SK-N-SH treated with all-trans-retinoic acid at 6 μM for 48 hours (cell line): ENCODE measurements around the gene RNASEH2B.

ENCODE experiments used
- ATAC-seq: fragments of 200-7000 bp; cut with Tn5 transposase; 3 replicates; pipeline ENCODE4 v1.9.1; 2020; ENCODE audit warnings: mild to moderate bottlenecking, moderate library complexity
- ARNTL ChIP-seq: fragments of 450-650 bp; formaldehyde crosslinking; IDR thresholded peaks from 2 replicates; pipeline ENCODE4 v1.5.0; 2020; ENCODE audit warnings: low read depth, mild to moderate bottlenecking, moderate library complexity, borderline replicate concordance
- BACH2 ChIP-seq: fragments of 250-450 bp; sonication (Bioruptor Pico); IDR thresholded peaks from 2 replicates; pipeline ENCODE4 v1.9.0; 2021; ENCODE audit warnings: mild to moderate bottlenecking, borderline replicate concordance
- CREB5 ChIP-seq: fragments of 250-450 bp; sonication (Bioruptor Pico); IDR thresholded peaks from 2 replicates; pipeline ENCODE4 v1.5.1; 2020; ENCODE audit warnings: low read depth, mild to moderate bottlenecking, moderate library complexity
- CSDC2 ChIP-seq: fragments of 250-450 bp; sonication (Bioruptor Pico); IDR thresholded peaks from 2 replicates; pipeline ENCODE4 v1.5.0; 2020; ENCODE audit warnings: mild to moderate bottlenecking, moderate library complexity
- CSRNP3 ChIP-seq: fragments of 250-450 bp; sonication (Bioruptor Pico); IDR thresholded peaks from 2 replicates; pipeline ENCODE4 v1.5.1; 2021; ENCODE audit warnings: mild to moderate bottlenecking, moderate library complexity
- ESRRG ChIP-seq: fragments of 250-450 bp; sonication (Bioruptor Pico); IDR thresholded peaks from 2 replicates; pipeline ENCODE4 v1.6.1; 2021; ENCODE audit warnings: mild to moderate bottlenecking
- GLIS3 ChIP-seq: fragments of 250-450 bp; sonication (Bioruptor Pico); IDR thresholded peaks from 2 replicates; pipeline ENCODE4 v1.5.0; 2020; ENCODE audit warnings: mild to moderate bottlenecking, moderate library complexity
- ISL1 ChIP-seq: fragments of 250-450 bp; sonication (Bioruptor Pico); IDR thresholded peaks from 2 replicates; pipeline ENCODE4 v2.1.2; 2022; ENCODE audit warnings: mild to moderate bottlenecking, moderate library complexity
- PATZ1 ChIP-seq: fragments of 250-450 bp; sonication (Bioruptor Pico); IDR thresholded peaks from 2 replicates; pipeline ENCODE4 v1.8.0; 2020; ENCODE audit warnings: mild to moderate bottlenecking, moderate library complexity, borderline replicate concordance
- PPARA ChIP-seq: fragments of 250-450 bp; sonication (Bioruptor Pico); IDR thresholded peaks from 2 replicates; pipeline ENCODE4 v1.5.0; 2020; ENCODE audit warnings: mild to moderate bottlenecking, borderline replicate concordance
- RARB ChIP-seq: fragments of 250-450 bp; sonication (Bioruptor Pico); IDR thresholded peaks from 2 replicates; pipeline ENCODE4 v1.8.0; 2021; ENCODE audit warnings: mild to moderate bottlenecking, moderate library complexity
- SNAI2 ChIP-seq: fragments of 250-450 bp; sonication (Bioruptor Pico); IDR thresholded peaks from 2 replicates; pipeline ENCODE4 v1.5.0; 2020; ENCODE audit warnings: mild to moderate bottlenecking, moderate library complexity
- TCF4 ChIP-seq: fragments of 250-450 bp; sonication (Bioruptor Pico); IDR thresholded peaks from 2 replicates; pipeline ENCODE4 v1.8.0; 2021; ENCODE audit warnings: mild to moderate bottlenecking, moderate library complexity, borderline replicate concordance
- TOX ChIP-seq: fragments of 250-450 bp; sonication (Bioruptor Pico); IDR thresholded peaks from 2 replicates; pipeline ENCODE4 v1.8.0; 2021; ENCODE audit warnings: mild to moderate bottlenecking, moderate library complexity, borderline replicate concordance
- TSHZ2 ChIP-seq: fragments of 250-450 bp; sonication (Bioruptor Pico); IDR thresholded peaks from 2 replicates; pipeline ENCODE4 v1.5.0; 2020; ENCODE audit warnings: mild to moderate bottlenecking, moderate library complexity
- ZFP30 ChIP-seq: fragments of 450-650 bp; formaldehyde crosslinking; IDR thresholded peaks from 2 replicates; pipeline ENCODE4 v1.5.0; 2022; ENCODE audit warnings: mild to moderate bottlenecking, moderate library complexity
- ZNF565 ChIP-seq: fragments of 450-650 bp; formaldehyde crosslinking; conservative IDR thresholded peaks from 2 replicates; pipeline ENCODE4 v1.5.0; 2020; ENCODE audit warnings: low read depth, mild to moderate bottlenecking, moderate library complexity
- ZNF70 ChIP-seq: fragments of 450-650 bp; formaldehyde crosslinking; IDR thresholded peaks from 2 replicates; pipeline ENCODE4 v1.5.0; 2020; ENCODE audit warnings: mild to moderate bottlenecking, moderate library complexity
- ZNF8 ChIP-seq: fragments of 450-650 bp; formaldehyde crosslinking; IDR thresholded peaks from 2 replicates; pipeline ENCODE4 v1.5.0; 2020; ENCODE audit warnings: mild to moderate bottlenecking, moderate library complexity
- TF ChIP-seq, protein P1 (sequence below): fragments of 250-450 bp; sonication (Bioruptor Pico); IDR thresholded peaks from 2 replicates; pipeline ENCODE4 v1.8.0; 2021; ENCODE audit warnings: low read depth, mild to moderate bottlenecking, moderate library complexity, borderline replicate concordance

The RNASEH2B gene

DNA sequence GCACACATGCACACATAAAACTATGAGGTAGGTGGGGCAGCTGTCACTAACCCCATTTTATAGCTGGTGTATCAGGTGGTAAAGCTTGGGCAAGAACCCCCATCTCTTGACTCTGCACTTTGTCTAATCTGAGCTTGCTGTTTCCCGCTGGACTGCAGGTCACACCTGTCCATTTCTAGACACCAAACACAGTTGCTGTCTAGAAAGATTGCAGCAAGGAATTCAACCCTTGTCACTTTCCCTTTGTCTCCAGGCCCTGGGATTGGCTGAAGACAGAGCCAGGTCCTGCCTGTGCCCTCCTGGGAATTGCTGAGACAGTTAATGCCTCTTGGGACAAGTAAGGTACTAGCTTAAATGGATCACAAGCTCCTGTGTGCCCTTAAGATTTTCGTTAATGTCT lies 83.8 kb downstream of the RNASEH2B start:
- TF ChIP-seq ZNF70 (CRISPR knock-in tag) (no peak), GLIS3 (CRISPR knock-in tag) (no peak), CREB5 (no peak), SNAI2 (CRISPR knock-in tag) (no peak), ZFP30 (CRISPR knock-in tag) (no peak), TOX (CRISPR knock-in tag) (no peak), ARNTL (no peak), CSDC2 (CRISPR knock-in tag) (no peak), ZNF8 (CRISPR knock-in tag) (no peak), PATZ1 (CRISPR knock-in tag) (no peak), CSRNP3 (CRISPR knock-in tag) (no peak), TSHZ2 (CRISPR knock-in tag) (no peak), TCF4 (CRISPR knock-in tag) (no peak), ISL1 (no peak), PPARA (CRISPR knock-in tag) (no peak), RARB (no peak), ESRRG (CRISPR knock-in tag) (no peak)
- TF ChIP-seq, protein P1, sequence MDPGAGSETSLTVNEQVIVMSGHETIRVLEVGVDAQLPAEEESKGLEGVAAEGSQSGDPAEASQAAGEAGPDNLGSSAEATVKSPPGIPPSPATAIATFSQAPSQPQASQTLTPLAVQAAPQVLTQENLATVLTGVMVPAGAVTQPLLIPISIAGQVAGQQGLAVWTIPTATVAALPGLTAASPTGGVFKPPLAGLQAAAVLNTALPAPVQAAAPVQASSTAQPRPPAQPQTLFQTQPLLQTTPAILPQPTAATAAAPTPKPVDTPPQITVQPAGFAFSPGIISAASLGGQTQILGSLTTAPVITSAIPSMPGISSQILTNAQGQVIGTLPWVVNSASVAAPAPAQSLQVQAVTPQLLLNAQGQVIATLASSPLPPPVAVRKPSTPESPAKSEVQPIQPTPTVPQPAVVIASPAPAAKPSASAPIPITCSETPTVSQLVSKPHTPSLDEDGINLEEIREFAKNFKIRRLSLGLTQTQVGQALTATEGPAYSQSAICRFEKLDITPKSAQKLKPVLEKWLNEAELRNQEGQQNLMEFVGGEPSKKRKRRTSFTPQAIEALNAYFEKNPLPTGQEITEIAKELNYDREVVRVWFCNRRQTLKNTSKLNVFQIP (CRISPR knock-in tag) = no peak
- no peak for ATAC-seq

DNA sequence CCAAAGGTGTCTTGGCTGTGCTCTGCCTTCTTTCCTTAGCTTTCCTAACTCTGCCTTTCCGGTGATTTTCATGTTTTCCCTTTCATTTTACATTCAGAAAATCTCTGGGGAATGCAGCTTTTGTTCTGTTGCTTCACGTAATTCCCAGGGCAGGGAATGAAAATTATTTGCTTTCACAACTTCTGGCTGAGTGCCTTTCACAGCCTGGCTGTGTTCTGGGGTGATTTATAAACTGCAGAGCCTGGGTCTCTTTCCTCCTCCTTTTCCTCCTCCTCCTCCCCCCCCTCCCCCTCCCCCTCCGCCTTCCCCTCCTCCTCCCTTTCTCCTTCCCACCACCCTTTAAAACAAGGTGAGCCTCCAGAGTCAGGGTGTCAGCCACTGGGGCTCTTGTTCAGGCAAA lies 84.3 kb downstream of the RNASEH2B start:
- no peak for ATAC-seq
- TF ChIP-seq TSHZ2 (CRISPR knock-in tag) (no peak), ZNF565 (no peak), ZFP30 (CRISPR knock-in tag) (no peak), TOX (CRISPR knock-in tag) (no peak)
- TF ChIP-seq, all 23 proteins: peak for 0

DNA sequence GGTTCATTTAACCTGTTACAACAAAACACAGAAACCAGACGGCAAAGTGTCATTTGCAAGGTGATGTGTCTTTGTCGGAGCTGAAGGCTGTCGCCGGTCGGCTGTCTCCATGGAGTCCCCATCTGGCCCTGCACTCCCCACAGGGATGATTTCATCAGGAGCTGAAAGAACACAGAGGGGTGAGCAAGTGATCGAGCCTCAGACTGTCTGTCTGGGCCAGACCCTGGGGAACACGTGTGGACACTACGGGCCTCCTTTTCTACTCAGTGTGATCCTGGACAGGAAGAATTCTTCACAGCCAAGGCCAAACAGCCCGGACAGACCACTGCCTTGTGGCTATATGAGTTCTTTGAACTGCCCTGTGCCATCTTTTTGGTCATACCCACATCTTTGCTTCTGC lies 85.1 kb downstream of the RNASEH2B start:
- ATAC-seq = no peak
- TF ChIP-seq PPARA (CRISPR knock-in tag) (no peak), BACH2 (CRISPR knock-in tag) (no peak), ZNF70 (CRISPR knock-in tag) (no peak), TSHZ2 (CRISPR knock-in tag) (no peak), ZFP30 (CRISPR knock-in tag) (no peak), ARNTL (no peak), CSRNP3 (CRISPR knock-in tag) (no peak)
